ENCODE results near the gene FZD4. TPM values are rescaled to one million over a fixed set of nuclear protein-coding genes. Genes with fewer than 3 reads are reported as not detected.
"Not testable (repeated sequence)": the region's sequence is repeated elsewhere in the genome, so short reads cannot be mapped to it uniquely, and the experiment has no call there.

FZD4 gene
- total RNA-seq = 100 to 1,000 TPM; 220 to 537 (median 235) TPM

DNA sequence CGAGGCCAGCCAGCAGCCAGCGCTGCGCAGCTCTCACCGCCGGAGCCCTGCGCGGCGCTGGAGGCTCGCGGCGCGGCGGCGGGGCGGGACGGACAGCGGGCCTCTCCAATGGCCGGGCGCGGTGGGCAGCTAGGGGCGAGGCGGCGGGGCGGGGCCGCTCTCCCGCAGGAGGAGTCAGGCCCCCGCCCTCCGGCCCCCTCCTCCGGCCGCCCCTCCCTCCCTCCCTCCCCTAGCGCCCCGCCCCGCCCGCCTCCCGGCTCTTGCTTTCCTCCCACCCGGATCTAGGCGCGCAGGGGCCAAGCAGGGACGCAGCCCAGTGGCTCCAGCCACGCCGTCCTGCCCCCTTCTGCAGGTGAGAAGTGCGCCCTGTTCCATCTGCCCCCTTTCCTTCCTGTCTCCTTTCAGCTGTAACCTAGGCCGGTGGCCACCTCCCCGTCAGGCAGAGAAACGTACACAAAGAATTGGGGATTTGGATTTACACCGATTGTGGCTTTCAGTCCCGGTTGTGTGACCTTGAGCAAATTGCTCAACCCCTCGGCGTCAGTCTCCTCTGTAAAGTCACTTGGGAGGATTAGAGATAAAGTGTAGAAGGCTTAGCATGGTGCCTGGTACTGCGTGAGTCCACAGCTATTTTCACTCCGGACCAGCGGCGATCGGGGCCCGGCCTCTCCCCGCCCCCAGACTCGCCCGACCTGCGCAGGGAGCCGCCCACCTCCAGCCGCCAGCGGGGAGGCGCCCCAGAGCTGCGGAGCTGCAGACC lies at the start of gene FZD4:
TSS of gene FZD4 (minus strand) at position 35 of the 760 bp plus-strand sequence. CDS start 310 bp downstream, outside the sequence.
- DNase-seq (ENCODE audit: low spot score) = peak; percentile 60
- peak; percentile 94 for ATAC-seq (ENCODE audit: low FRiP score)
- TF ChIP-seq, protein P1, sequence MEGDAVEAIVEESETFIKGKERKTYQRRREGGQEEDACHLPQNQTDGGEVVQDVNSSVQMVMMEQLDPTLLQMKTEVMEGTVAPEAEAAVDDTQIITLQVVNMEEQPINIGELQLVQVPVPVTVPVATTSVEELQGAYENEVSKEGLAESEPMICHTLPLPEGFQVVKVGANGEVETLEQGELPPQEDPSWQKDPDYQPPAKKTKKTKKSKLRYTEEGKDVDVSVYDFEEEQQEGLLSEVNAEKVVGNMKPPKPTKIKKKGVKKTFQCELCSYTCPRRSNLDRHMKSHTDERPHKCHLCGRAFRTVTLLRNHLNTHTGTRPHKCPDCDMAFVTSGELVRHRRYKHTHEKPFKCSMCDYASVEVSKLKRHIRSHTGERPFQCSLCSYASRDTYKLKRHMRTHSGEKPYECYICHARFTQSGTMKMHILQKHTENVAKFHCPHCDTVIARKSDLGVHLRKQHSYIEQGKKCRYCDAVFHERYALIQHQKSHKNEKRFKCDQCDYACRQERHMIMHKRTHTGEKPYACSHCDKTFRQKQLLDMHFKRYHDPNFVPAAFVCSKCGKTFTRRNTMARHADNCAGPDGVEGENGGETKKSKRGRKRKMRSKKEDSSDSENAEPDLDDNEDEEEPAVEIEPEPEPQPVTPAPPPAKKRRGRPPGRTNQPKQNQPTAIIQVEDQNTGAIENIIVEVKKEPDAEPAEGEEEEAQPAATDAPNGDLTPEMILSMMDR (IDR thresholded peaks at IDR 0.05) = no peak

DNA sequence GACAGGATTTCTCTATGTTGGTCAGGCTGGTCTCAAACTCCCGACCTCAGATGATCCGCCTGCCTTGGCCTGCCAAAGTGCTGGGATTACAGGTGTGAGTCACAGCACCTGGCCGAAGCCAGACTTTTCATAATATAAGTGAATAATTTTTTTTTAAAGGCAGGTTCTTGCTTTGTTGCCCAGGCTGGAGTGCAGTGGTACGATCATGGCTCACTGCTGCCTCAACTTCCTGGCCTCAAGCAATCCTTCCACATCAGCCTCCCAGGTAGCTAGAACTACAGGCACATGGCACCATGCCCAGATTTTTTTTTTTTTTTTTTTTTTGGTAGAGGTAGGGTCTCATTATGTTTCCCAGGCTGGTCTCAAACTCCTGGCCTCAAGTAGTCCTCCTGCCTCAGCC lies 49.1 kb upstream of the FZD4 start:
- not testable (repeated sequence) for ATAC-seq (ENCODE audit: low FRiP score); DNase-seq (ENCODE audit: low spot score)

DNA sequence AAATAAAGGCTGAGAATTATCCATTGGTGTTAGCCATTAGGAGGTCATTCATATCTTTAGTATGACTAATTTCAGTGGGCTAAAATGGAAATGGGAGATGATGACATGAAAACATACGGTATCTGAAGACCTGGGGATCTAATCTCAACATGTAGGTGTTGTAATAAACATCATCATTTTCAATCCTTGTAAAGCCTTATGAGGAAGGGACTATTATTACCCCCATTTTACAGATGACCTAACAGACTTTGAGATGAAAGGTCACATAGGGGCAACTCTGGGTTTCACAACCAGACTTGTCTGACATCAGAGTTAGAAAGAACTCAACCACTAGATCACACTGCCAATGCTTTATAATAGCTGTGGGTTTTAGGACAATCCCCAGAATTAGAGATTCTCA lies 47.7 kb upstream of the FZD4 start:
- TF ChIP-seq, protein P1 (IDR thresholded peaks at IDR 0.05) = no peak
- ATAC-seq (ENCODE audit: low FRiP score) (no peak), DNase-seq (ENCODE audit: low spot score) (no peak)

DNA sequence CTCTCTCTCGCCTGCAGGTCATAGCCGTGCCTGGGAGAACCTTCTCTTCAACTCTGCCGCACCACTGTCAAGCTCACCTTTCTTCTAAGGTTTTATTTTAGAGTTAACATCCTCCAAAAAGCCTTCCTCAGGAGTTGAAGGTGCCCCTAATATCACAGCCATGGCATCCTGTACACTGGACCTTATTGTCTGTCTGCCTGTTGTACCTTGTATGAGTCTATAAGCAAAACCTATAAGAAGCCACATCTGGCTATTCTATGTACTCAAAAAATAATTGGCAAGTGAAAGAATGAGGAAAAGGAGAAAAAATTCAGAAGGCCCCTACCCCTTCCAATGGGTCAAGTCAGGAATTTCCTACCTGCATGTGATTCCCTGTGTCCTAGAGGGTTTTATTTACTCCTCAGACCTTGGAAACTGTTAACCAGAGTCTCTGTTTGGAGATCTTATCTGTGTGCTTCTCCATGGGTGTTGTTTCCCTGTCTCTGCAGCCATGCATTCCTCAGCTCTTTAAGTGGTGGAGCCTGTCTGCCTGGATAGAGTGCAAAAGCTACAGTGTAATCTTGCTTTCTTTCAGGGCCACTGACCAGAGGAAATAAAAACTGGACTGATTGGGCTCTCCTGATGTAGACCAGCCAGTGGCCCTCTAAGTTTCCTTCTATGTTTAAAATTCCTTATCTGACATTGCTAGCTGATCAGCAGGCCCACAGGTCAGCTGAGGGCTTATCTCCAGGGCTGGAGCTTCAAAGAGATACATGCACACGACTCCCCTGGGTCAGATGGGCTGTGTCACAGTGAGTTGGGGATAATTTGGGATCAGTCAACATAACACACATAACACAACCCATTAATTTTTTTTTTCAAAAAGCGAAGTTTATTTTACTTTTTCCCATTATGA lies 44.9 kb upstream of the FZD4 start:
- TF ChIP-seq, protein P1 (IDR thresholded peaks at IDR 0.05) = no peak
- no peak for ATAC-seq (ENCODE audit: low FRiP score)
- no peak for DNase-seq (ENCODE audit: low spot score)

DNA sequence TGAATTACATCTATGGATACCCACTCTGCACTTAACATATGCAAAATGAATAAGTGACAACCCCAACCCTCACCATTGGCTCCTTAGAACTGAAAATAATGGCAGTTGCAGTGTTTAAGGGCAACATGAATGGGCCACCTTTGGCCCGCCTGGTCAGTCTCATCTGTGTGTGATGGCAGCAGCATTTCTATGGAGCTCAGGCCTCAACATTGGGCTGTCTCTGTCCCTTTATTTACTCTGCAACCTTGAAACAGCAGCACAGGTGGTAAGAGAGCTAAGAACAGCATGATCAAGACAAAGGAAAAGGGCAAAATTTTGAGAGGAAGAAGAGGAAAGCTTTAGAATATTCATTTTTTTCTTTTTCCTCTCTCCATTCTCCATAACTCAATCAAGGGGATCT lies 44.2 kb upstream of the FZD4 start:
- TF ChIP-seq, protein P1 (IDR thresholded peaks at IDR 0.05) = no peak
- ATAC-seq (ENCODE audit: low FRiP score) (no peak), DNase-seq (ENCODE audit: low spot score) (no peak)

DNA sequence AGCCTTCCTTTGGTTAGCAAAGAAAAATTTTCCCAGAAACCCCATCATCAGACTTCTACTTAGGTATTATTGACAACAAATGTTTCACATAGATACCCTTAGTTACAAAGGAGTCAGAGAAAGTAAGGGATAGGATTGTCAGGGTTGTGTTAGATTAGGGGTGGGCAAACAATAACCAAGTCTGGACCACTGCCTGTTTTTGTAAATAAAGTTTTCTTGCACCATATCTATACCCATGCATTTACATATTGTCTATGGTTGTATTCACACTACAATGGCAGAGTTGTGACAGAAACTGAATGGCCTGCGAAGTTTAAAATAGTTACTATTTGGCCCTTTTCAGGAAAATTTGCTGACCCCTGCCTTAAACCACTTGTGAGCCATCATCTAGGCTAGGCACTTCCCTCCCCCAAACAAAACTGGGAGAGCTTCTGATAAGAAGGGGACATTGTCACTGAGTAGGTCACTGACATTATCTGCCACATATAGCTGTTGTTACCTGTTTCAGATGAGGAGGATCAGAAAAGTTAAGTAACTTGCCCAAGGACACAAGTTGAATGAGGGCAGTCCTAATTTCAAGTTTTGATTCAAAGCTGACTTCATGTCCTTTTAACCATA lies 41.9 kb upstream of the FZD4 start:
- no peak for DNase-seq (ENCODE audit: low spot score)
- TF ChIP-seq, protein P1 (IDR thresholded peaks at IDR 0.05) = no peak
- no peak for ATAC-seq (ENCODE audit: low FRiP score)

DNA sequence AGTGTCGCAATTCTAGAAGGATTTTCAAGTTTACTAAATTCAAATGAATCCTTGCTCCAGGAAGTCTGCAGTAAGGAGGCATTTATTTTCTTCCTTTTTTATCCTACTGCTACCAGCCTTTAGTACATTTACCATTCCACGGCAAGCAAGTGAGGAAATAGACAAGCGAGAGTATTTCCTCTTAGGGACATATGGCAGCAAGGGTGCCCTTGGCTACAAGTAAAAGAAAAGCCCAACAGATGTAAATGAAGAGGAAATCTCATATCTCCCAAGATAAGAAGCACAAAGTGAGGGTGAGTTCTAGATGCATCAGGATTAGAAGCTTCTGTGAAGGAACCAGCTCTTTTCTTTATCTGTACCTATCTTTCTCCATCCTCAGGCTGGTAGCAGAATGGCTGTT lies 37.8 kb upstream of the FZD4 start:
- DNase-seq (ENCODE audit: low spot score) = no peak
- TF ChIP-seq, protein P1 (IDR thresholded peaks at IDR 0.05) = no peak
- no peak for ATAC-seq (ENCODE audit: low FRiP score)

DNA sequence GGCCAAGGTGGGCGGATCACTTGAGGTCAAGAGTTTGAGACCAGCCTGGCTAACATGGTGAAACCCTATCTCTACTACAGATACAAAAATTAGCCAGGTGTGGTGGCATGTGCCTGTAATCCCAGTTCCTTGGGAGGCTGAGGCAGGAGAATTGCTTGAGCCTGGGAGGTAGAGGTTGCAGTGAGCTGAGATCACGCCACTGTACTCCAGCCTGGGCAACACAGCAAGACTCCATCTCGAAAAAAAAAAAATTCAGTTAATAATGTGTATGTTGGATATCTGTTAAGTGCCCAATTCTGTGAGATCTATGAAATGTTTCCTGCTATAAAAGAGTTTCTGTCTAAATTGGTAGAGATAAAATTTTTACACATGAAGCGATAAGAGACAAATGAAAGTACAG lies 37.1 kb upstream of the FZD4 start:
- DNase-seq (ENCODE audit: low spot score); ATAC-seq (ENCODE audit: low FRiP score): not testable (repeated sequence)
